Central memory CD4-positive, alpha-beta T cell (primary cell): ENCODE data around the gene GABRG3.

Experiments
- DNase-seq: peaks from one replicate; pipeline ENCODE4 v3.0.0; 2022

GABRG3 gene

DNA sequence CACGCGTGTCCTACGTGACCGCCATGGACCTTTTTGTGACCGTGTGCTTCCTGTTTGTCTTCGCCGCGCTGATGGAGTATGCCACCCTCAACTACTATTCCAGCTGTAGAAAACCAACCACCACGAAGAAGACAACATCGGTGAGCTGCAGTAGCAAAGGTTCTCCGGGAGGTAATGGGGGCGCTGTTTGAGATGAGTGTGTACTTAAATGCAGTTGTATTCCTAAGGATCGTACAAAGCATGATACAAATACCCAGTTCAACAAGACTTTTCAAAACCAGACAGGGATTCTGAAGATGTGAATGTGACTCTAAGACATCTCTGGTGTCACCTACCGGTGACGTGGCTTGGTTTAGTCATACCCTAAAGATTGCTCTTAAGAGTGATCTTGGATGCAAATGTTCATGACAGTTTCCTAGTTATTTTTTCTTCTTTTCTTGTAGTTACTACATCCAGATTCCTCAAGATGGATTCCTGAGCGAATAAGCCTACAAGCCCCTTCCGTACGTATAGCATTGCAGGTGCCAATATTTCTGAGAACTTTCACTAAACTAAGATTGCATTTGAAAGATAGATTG lies 556.6 kb downstream of the GABRG3 start:
- DNase-seq: no peak

DNA sequence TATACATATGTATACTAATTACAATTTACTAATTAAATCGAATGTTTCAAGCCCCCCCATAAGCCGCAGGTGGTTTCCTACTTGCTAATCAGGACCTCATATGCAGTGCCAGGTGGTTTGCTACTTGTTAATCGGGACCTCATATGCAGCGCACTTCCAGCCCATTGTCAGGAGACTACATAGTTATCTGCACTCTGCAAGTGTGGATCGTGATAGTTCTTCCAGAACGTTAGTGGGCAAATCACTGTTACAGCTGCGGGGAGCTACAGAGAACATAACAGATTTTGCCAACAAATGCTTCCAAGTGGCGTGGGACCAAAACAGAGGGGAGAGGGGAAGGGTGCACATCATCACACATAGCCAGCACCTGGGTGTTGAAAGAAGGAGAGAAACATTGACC lies 558.4 kb downstream of the GABRG3 start:
- DNase-seq: no peak

DNA sequence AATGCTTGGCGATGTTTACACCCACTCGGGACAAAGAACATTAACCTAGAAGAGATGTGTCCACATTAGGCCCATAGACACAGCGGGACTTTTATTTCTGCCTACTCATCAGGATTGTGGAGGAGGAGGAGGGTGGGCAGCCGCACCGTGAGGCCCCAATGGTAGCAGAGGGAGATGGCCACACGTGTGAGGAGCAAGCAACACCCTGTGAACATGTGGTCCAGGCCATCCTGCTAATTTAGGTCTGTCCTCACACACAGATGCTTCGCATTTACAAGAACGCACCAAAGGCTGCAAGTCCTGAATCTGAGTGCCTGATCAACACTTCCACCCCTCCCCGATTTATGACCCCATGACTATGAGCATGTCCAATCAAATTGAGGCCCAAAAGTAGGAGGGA lies 560.0 kb downstream of the GABRG3 start:
- DNase-seq: no peak

DNA sequence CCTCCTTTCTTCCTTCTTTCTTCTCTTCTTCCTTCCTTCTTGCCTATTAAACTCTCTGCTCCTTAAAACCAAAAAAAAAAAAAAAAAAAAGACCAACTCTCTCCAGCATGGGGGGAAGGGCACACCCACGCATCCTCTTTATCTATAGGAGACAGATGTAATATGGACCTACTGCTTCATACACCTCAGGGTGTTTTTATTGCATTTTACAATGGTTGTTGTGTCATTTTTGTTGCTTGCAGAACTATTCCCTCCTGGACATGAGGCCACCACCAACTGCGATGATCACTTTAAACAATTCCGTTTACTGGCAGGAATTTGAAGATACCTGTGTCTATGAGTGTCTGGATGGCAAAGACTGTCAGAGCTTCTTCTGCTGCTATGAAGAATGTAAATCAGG lies 561.4 kb downstream of the GABRG3 start:
- no peak for DNase-seq

DNA sequence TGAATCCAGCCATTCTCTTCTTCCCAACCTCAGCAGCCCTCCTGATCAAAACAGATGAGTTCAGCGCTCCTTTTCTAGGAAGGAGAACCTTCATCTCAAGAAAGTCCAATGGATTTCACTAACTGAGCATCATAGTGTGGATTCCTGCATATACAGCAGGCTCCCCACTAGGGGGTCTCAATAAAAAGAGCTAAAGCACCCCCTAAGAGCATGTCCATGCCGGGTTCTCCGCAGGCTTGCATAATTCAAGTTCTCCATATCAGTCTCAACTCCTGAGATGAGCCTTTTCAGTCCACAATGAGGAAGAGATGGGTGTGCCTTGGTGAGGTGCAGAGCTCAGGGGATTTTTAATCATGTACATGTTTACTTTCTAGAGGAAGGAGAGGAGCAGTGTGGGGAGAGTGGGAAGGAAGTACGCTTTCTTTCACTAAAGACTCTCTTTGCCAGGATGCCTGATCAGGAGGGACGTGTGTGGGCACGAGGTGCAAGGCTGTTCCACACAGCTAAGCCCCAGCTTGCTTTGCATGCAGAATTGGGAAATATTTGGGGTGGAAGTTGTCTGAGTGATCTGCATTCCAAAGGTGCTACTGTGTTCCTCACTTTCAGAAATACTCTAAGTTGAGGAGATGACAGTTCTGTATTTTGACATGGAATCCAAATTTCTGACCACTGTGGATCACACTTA lies 564.6 kb downstream of the GABRG3 start:
- DNase-seq: no peak

DNA sequence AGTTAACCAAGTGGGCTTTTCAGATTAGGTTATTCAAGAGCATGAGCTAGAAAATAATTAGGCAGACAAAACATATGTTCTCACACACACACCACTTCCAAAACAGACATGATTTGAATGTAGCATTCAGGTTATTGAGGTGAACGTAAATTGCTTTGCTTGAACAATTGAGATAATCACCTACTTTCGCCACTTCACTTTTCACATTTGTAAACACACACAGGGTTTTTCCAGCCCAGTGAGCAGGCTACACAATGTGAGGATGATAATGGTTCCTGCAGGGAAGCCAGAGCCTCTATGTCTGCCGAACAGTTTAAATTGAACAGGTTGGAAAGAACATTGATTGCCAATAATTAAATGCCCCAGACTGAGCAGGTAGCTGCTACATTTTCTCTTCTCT lies 567.3 kb downstream of the GABRG3 start:
- no peak for DNase-seq

DNA sequence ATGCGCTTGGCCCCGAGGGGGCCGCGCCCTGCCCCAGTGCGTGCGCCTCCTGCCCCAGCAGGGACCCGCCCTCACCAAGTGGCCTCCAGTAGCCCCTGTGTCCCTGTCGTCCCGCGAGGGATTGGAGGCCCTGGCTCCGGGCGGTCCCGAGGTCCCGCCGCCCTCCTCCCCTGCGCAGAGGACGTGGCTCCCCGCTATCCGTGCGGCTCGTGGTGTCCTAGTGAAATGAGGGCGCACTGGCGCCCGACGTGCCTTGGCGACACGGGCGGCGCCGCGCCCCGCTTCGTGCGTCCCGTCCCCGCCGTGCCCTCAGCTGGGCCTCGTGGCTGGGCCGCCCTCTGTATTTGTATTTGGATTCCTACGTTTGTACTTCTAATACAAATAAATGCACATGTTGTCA lies 570.6 kb downstream of the GABRG3 start:
- DNase-seq: no peak

DNA sequence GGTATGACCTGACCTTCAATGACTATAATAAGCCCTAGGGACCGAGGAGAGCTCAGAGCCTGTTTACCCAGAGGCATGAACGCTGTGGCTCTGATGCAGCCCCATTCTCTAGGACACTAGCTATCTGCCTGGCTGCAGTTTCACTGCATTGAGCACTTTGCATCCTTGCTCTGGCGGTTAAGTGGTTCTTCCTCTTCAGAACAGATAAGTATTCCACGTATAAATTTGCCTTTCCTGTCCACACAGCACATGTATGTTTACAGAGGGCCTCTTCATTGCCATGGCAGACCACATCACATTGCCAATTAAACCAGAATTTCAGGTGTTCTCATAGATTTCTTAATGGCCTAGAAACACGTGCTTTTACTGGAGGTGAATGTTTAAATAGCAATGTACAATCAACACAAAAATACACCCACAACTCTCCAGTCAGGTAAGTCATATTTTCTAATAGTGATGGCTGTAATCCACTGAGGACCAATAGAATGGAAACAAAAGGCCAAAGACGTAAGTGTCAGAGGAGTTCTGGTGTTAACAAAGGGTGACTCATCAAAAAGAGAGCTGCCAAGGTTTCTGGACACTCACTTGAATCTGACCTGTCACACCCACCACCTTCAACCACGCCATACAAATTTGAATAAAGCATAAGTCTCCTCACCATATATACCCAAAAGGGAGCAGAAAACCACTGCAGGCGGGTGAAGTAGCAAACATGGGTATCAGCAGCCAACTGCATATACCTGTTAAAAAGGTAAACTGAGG lies 574.7 kb downstream of the GABRG3 start:
- DNase-seq: no peak

DNA sequence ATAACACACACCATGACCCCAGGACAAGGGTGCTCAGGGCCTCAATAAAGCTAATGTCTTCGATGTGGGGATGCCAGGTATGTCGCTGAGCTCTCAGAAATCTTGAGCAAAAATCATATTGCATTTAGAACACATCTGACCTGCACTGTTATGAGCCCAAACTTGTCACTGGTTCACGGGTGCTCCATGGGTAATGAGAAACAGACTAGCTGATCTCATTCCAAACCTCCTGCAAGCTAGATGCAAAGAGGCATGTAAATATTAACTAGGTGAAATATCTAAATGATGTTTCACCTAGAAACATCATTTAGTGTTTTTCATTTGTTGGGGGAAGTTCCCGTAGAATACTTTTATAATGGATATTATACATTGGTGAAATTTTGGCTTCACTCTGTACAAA lies 578.8 kb downstream of the GABRG3 start:
- no peak for DNase-seq

DNA sequence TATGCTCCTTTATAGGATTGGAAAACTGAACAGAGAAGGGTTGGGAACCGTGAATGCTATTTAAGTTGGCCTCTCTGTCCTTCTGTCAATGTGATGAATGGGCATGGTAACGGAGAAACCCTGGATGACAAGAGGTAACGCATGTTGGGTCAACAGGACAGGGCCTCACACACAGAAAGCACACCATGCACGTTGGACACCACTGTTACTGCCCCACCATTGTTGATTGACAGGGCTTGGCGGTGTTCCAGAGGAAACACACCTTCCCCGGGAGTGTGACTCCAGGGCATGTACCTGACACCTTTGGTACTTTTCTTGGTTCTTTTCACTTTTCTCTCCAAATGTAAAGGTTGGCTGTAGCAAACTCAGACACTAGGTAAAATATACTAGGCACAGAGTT lies 579.7 kb downstream of the GABRG3 start:
- no peak for DNase-seq

DNA sequence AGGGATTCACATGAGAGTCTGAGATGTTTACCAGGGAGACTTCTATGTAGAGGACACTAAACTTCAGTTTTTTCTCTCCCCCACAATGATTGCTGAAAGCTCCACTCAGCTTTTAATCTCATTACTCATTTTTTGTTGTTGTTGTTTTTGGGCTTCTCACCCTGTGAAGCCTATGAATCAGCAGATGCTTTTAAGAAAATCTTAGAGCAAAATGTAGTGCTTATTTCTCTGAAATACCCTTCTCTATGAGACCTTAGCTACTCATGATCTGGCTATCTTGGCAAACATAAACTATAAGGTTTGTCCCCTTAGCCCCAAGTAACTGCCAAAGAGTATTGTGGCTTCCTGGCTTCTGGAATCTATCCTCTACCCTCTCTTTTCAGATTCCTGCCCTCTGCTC lies 590.8 kb downstream of the GABRG3 start:
- DNase-seq: no peak

DNA sequence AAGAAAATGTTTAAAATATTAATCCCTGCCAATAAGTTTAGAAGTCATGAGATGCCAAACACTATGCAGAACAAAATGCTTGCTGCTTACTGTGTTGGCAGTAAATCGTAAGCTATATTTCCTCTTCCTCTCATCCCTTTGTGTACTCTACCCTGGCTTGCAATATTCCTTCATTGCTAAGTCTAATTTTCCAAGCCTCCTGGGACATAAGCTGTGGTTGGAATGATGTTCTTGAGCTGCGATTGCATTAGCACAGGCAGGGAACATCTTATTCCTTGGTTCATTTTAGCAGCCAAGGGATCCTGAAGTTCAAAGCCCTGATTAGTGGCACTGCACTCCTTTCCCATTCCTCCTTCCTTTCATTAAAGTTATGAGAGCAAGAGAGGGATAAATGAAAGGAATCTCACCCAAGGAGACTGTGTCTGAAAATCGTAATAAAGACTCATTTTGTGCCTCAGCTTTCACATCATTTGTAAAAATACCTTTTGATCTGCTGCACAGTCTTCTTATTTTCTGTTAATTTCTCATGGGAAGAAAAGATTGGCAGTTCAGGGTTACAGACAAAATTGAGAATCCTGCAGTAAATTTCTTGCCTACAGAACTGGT lies 592.9 kb downstream of the GABRG3 start:
- no peak for DNase-seq

DNA sequence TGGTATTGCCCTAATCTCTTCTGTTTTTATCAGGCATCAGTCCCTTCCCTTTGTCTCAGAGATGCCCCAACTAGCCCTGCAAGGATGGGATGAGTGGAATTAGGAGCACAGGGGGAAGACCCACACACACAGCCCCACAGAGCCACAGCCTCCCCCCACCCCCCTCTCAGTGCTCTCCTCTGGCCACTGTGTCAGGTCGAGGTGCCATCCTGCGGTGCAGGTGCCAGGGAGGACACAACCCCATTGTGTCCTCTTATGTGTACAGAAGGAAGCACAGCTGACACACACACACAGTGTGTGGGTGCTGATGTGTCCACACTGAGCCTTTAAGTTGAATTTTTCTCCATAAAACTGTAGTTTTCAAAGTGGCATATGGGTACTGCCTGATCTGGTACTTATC lies 593.7 kb downstream of the GABRG3 start:
- DNase-seq: no peak

DNA sequence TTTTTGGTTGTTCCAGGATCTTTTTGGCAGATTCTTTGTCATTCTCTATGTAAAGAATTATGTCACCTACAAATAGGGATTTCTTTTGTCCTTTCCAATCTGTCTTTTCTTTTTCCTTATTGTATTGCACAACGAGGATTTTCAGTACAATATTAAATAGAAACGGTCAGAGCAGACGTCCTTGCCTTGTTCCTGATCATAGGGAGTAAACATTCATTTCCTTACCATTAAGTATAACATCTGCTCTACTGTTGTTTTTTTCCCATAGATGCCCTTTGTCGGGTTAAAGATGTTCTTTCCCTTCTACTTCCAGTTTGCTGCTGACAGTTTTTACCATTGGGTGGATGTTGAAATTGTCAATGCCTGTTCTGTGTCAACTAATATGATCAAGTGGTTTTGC lies 599.8 kb downstream of the GABRG3 start:
- no peak for DNase-seq

DNA sequence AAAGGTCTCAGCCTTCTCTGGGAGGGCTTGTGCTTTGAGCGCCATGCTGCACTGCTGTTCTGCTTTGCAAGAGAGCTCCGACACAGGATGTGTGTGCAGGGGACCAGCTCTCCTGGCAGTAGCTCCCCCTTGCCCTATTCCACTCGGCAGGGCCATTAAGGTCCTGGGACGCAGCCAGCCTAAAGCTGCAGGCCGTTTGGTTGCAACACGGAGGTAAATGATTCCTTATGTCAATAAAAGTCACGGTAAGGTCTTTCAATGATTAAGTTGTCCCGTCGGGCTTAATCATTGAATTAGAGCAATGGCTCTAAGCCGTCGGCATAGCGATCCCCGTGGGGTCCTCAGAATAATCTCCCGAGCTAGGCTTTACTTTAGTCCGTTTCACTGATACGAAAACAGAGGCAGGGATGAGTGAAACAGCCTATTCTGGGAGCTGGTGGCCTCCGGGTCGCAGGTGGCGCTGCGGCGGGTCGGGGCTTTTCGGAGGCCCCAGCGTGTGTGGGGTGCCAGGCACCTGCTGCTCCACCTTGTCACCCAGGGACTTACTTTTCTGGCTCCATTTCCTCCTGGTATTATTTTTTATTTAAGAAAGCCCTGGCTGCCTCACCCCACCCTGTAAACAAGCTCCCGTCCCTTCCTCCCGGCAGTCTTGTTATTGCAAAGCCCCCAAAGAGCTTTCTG lies 603.0 kb downstream of the GABRG3 start:
- DNase-seq: no peak

DNA sequence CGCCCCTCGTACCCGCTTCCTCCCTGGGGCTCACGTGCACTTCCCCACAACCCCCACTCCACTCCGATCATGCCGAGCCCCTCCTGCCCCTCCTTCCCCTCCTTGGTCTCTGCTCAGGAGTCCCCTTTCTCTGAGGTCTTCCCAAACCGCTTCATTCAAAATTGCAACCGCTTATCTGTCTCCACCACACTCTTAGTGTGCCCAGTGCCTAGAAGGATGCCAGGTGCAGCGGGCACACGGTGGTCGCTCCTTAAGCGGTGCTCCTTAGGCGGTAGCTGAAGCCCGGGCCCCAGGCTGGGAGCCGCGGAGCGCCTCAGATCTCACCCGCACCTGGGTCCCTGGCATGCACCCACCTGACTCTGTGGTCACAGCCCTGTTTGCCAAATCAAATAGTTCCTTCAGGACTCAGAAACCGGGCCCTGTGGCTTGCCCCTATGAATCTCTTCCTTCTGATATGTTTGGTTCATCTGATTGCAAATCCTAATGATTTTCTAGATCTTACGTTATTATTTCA lies 603.6 kb downstream of the GABRG3 start:
- no peak for DNase-seq

DNA sequence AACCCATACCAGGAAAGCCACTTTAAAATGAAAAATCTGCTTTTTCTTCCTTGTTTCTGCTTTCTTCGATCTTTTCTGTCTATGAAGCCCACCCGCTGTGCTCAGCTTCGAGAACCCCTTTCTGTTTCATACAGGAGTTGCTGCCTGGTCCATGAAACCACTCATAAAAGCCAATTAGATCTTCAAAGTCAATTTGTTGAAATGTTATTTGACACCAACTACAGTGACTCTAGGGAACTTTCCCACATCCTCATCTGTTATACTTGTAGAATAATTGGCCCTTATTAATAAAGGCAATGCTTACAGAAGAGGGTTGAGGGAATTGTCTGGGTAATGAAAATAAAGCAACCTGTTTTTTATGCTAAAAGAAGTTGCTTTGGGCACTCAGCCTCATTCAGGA lies 604.5 kb downstream of the GABRG3 start:
- no peak for DNase-seq

DNA sequence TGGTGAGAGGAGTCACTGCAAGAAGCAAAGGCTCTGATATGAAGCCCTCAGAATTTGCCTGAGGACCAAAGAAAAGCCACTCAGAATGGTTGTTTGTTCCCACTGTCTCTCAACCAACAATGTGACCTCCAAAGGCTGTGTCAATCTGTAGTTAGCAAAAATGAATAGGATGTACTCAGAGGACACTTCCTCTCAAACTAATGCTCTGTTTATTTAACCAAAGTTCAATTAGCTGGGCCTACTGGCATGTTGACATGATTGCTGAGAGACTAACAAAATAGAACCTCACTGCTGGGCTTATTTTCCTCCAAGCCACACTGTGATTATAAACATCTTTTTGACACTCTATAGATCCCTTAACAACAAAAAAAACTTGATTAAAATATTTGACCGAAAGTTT lies 605.6 kb downstream of the GABRG3 start:
- DNase-seq: no peak

DNA sequence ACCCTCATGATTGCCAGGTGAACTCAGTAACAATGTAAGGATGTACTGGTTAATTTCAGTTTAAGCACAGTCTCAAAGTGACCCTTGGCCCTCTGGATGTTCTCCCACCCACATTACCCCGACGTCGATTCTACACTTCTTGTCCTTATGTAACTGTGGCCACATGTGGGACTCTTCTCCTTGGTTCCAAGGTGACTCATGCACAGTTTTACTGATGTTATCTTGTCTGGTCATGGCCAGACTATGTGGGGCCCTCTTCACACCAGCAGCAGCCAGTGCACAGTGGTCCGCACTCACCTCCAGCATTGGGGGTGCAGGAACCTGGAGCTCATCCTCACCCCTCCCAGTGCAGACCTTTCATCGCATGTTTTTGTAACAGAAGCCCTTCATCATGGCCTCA lies 608.8 kb downstream of the GABRG3 start:
- DNase-seq: no peak

DNA sequence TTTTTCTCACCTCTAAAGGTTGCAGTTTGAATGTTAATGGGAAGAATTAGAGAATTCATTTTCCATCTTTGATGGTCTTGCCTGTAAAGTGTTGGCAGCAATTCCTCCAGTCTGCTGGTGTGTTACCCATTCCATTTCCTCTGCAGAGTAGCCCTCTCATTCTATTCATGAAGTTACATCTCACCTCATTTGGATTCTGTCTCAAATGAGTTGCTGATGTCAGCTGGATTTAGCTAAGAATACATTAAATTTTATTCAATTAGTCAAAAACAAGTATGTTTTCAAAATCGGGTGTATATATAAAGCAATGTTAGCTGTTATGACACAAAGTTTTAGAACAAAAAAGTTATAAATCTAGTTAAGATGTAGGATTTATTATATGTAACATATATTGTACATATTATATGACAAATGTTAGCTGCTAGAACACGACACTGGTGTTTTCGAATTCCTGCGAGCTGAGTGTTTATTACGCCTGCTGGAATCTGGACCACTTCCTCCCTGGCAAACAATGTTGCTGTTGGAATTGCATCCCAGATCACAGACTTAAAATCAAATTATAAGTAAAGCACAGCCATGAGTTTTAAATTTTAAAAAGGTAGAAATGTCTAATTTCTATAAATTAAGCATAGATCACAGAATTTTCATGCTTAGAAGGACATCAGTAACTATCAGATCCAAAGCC lies 611.9 kb downstream of the GABRG3 start:
- no peak for DNase-seq

DNA sequence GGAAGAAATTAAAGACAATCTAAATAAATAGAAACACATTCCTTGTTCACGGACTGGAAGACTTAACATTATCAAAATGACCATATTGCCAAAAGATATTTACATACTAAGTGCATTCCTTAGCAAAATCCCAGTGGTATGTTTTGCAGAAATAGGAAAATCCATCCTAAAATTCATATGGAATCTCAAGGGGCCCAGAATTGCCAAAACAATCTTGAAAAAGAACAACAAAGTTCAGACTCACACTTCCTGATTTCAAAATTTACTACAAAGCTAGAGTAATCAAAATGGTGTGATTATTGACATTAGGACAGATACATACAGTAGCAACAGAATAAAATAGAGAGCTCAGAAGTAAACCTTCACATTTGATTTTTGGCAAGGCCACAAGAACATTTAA lies 612.7 kb downstream of the GABRG3 start:
- no peak for DNase-seq

DNA sequence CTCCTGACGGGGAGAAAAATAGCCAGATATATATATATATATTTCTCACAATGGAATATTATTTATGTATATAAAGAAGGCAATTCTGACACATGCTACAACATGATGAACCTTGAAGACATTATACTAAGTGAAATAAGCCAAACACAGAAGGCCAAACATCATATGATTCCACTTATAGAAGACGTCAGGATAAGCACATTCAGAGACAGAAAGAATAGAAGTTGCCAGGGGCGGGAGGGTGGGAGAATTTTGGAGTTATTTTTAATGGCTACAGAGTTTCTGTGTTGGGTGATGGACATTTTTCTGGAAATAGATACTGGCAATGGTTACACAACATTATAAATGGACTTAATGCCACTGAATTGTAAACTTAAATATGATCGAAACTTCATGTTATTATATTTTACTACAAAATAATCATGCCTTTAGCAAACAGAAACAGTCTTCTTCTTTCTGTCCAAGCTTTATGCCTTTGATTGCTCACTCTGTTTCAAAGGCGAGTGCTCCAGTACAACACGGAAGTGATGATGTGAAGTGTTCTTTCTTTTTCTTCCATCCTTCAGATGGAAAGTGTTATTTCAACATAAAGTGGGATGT lies 614.2 kb downstream of the GABRG3 start:
- DNase-seq: no peak
